GM12872 (cell line): ENCODE measurements around the gene KIAA1217.

ENCODE experiments used
- CTCF ChIP-seq: IDR thresholded peaks from 3 replicates; pipeline ENCODE4 v1.5.1; 2011; ENCODE audit warnings: low read depth, mild to moderate bottlenecking, low read length, moderate library complexity; ENCODE audit not compliant: insufficient read depth

The KIAA1217 gene

GRCh38 chr10:24324651-24325050 is 115.7 kb downstream of the KIAA1217 start:
- TF ChIP-seq CTCF, result no peak

- no peak for TF ChIP-seq CTCF
These were observed 122.5 kb downstream of the KIAA1217 start for GRCh38 chr10:24331457-24331856.

- no peak for TF ChIP-seq CTCF
These were observed 124.8 kb downstream of the KIAA1217 start for GRCh38 chr10:24333736-24334135.

DNA sequence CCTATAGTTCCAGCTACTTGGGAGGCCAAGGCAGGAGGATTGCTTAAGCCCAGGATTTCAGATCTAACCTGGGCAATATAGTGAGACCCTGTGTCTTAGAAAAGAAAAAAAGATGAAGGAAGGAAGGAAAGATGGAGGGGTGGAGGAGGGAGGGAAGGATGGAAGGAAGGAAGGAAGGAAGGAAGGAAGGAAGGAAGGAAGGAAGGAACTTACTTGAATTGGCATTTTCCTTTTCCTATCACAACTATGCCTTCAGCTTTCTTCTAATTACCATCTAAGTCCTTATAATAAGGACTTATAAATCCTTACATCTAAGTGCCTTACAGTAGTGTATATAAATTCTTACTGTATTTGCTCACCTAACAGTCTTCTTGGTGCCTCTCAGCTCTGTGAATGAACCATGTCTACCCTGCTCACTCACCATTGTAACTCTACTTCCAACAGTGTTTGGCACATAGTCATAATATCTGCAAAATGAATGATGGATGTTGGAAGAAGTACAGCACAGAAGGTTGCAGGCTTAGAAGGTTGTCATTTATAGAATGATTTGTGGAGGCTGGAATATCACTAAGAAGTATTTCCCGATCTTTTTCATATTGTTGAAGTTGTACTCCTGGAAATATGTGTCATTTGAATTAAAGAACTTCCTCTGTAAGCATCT is 125.5 kb downstream of the KIAA1217 start:
- no peak for TF ChIP-seq CTCF

GRCh38 chr10:24339387-24339786 is 130.4 kb downstream of the KIAA1217 start:
- TF ChIP-seq CTCF, result no peak

GRCh38 chr10:24340446-24340845 is 131.5 kb downstream of the KIAA1217 start:
- no peak for TF ChIP-seq CTCF

- no peak for TF ChIP-seq CTCF
These were observed 131.9 kb downstream of the KIAA1217 start for GRCh38 chr10:24340883-24341282.
